Natural killer cell treated with Interleukin-12 subunit alpha and Interleukin-12 subunit beta and Interleukin-15 and Interleukin-18, amount 100 ng/mL, for 72 hours (primary cell): ENCODE results near the gene NPAP1. TPM values are rescaled to one million over a fixed set of nuclear protein-coding genes. Genes with fewer than 3 reads are reported as not detected.
"Not testable (repeated sequence)": the region's sequence is repeated elsewhere in the genome, so short reads cannot be mapped to it uniquely, and the experiment has no call there.

Experiments used
- ATAC-seq, 2 donors: fragments of 150-1000 bp; cut with Tn5 transposase in 1 of 2; sonication (Bioruptor Pico), chemical (Tn5 transposase) in 1 of 2; 2 replicates each; pipeline ENCODE4 v1.10.0; 2021
- DNase-seq: peaks from one replicate; pipeline ENCODE4 v3.0.0; 2022; ENCODE audit warnings: low spot score
- H3K27ac Mint-ChIP-seq, 2 donors: 1 replicate in 1 of 2; 2 replicates in 1 of 2; pipeline ENCODE4 v1.8.0; 2022; ENCODE audit warnings: mixed read lengths in 2 of 2, mild to moderate bottlenecking in 1 of 2, moderate library complexity in 1 of 2
- H3K27me3 Mint-ChIP-seq, 2 donors: 1 replicate in 1 of 2; 2 replicates in 1 of 2; pipeline ENCODE4 v1.8.0; 2022; ENCODE audit warnings: mixed read lengths in 2 of 2
- H3K36me3 Mint-ChIP-seq: one replicate; pipeline ENCODE4 v1.8.0; 2022; ENCODE audit warnings: mixed read lengths
- H3K4me1 Mint-ChIP-seq, 2 donors: 1 replicate in 1 of 2; 2 replicates in 1 of 2; pipeline ENCODE4 v1.8.0; 2022; ENCODE audit warnings: low read depth in 2 of 2, mixed read lengths in 2 of 2, mild to moderate bottlenecking in 1 of 2
- H3K4me3 Mint-ChIP-seq: one replicate; pipeline ENCODE4 v1.8.0; 2022; ENCODE audit warnings: mixed read lengths
- H3K9me3 Mint-ChIP-seq: 2 replicates; pipeline ENCODE4 v1.8.0; 2022; ENCODE audit warnings: mixed read lengths
- total RNA-seq, 2 donors: library from RNA; stranded (reverse); gene quantifications; one replicate each; pipeline ENCODE4 v1.2.3, GENCODE V29; 2022

The NPAP1 gene
- total RNA-seq: not detected

GRCh38 chr15:24675332-24676144, at the start of gene NPAP1:
Gene NPAP1, plus strand, starts transcription at chr15:24675775. Its CDS starts 93 bp downstream, at chr15:24675868.
- DNase-seq (peak; percentile 61), ATAC-seq (peak in 1 of 2 donors; percentile 33)
- Mint-ChIP-seq H3K27me3 (no peaks in the 10 kb centered on the region), H3K9me3 (peaks cover 11% of the 10 kb centered on the region), H3K27ac (no peak within 1 kb of the TSS), H3K4me3 (no peak within 1 kb of the TSS), H3K4me1 (no peaks in the 10 kb centered on the region), H3K36me3 (peaks cover 9% of the 10 kb centered on the region)

GRCh38 chr15:24627443-24627842, 48.1 kb upstream of the NPAP1 start:
- Mint-ChIP-seq H3K9me3 (peaks cover 20% of the 10 kb centered on the region), H3K4me1 (no peaks in the 10 kb centered on the region), H3K27ac (no peak overlapping the region), H3K36me3 (peaks cover 10% of the 10 kb centered on the region), H3K27me3 (no peaks in the 10 kb centered on the region), H3K4me3 (no peak overlapping the region)
- DNase-seq: no peak
- ATAC-seq: no peak

GRCh38 chr15:24633082-24633481, 42.5 kb upstream of the NPAP1 start:
- H3K4me1 Mint-ChIP-seq: no peaks in the 10 kb centered on the region
- no peaks in the 10 kb centered on the region for H3K27me3 Mint-ChIP-seq
- peaks cover 20% of the 10 kb centered on the region for H3K36me3 Mint-ChIP-seq
- no peak overlapping the region for H3K4me3 Mint-ChIP-seq
- H3K27ac Mint-ChIP-seq: no peak overlapping the region
- H3K9me3 Mint-ChIP-seq: peaks cover 24% of the 10 kb centered on the region
- no peak for ATAC-seq
- no peak for DNase-seq

- not testable (repeated sequence) for H3K4me1 Mint-ChIP-seq, H3K27ac Mint-ChIP-seq, DNase-seq, ATAC-seq, H3K4me3 Mint-ChIP-seq, H3K27me3 Mint-ChIP-seq
- peaks cover 16% of the 10 kb centered on the region for H3K36me3 Mint-ChIP-seq
- peaks cover 30% of the 10 kb centered on the region for H3K9me3 Mint-ChIP-seq
Measured at GRCh38 chr15:24639412-24639811, 36.2 kb upstream of the NPAP1 start.

GRCh38 chr15:24645627-24646026, 29.9 kb upstream of the NPAP1 start:
- no peaks in the 10 kb centered on the region for H3K27me3 Mint-ChIP-seq
- ATAC-seq: no peak
- DNase-seq: no peak
- H3K36me3 Mint-ChIP-seq: peaks cover 5% of the 10 kb centered on the region
- no peak overlapping the region for H3K27ac Mint-ChIP-seq
- peaks cover 26% of the 10 kb centered on the region for H3K9me3 Mint-ChIP-seq
- H3K4me1 Mint-ChIP-seq: no peaks in the 10 kb centered on the region
- H3K4me3 Mint-ChIP-seq: no peak overlapping the region

GRCh38 chr15:24659622-24660021, 16.0 kb upstream of the NPAP1 start:
- ATAC-seq (no peak), DNase-seq (no peak)
- Mint-ChIP-seq H3K4me3 (no peak overlapping the region), H3K27ac (no peak overlapping the region), H3K36me3 (no peaks in the 10 kb centered on the region), H3K4me1 (no peaks in the 10 kb centered on the region), H3K9me3 (peaks cover 22% of the 10 kb centered on the region), H3K27me3 (no peaks in the 10 kb centered on the region)

DNA sequence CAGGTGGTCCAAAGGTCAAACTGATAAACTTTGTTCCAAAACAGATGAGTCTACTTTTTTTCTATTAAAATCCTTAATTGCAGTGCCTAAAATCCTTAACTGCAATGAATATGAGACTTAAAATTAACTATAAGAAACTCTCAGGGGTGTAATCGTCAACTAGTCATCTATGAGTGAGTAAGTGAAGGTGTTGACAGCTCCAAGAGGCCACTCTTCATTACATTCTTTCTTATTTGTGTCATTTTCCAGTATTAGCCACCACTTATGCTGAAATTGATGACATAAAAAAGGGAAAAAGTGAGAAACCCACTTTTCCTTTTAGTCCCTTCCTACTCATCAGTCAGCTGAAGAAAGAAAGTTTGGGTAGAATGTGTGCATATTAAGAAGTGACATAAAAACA, 12.6 kb upstream of the NPAP1 start:
- Mint-ChIP-seq H3K4me1 (no peaks in the 10 kb centered on the region), H3K36me3 (no peaks in the 10 kb centered on the region), H3K4me3 (no peak overlapping the region), H3K27me3 (no peaks in the 10 kb centered on the region), H3K27ac (no peak overlapping the region), H3K9me3 (peaks cover 21% of the 10 kb centered on the region)
- DNase-seq (no peak), ATAC-seq (no peak)

GRCh38 chr15:24676431-24676830, 856 bp downstream of the NPAP1 start:
- H3K4me1 Mint-ChIP-seq: no peaks in the 10 kb centered on the region
- no peaks in the 10 kb centered on the region for H3K27me3 Mint-ChIP-seq
- no peak overlapping the region for H3K4me3 Mint-ChIP-seq
- H3K36me3 Mint-ChIP-seq: peaks cover 9% of the 10 kb centered on the region
- no peak for DNase-seq
- no peak for ATAC-seq
- no peak overlapping the region for H3K27ac Mint-ChIP-seq
- peaks cover 18% of the 10 kb centered on the region for H3K9me3 Mint-ChIP-seq

DNA sequence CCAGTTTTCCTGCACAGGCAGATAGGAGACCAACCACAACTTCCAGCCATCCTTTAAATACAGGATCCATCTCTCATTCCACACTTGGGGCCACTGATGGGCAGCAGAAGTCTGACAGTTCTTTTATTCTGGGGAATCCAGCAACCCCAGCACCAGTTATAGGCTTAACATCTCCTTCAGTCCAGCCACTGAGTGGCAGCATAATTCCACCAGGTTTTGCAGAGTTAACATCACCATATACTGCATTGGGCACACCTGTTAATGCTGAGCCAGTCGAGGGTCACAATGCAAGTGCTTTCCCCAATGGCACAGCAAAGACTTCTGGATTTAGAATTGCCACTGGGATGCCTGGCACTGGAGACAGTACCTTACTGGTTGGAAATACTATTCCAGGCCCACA, 2.9 kb downstream of the NPAP1 start:
- no peaks in the 10 kb centered on the region for H3K4me1 Mint-ChIP-seq
- no peak overlapping the region for H3K27ac Mint-ChIP-seq
- DNase-seq (no peak), ATAC-seq (no peak)
- peaks cover 18% of the 10 kb centered on the region for H3K9me3 Mint-ChIP-seq
- no peak overlapping the region for H3K4me3 Mint-ChIP-seq
- no peaks in the 10 kb centered on the region for H3K27me3 Mint-ChIP-seq
- H3K36me3 Mint-ChIP-seq: peaks cover 9% of the 10 kb centered on the region

DNA sequence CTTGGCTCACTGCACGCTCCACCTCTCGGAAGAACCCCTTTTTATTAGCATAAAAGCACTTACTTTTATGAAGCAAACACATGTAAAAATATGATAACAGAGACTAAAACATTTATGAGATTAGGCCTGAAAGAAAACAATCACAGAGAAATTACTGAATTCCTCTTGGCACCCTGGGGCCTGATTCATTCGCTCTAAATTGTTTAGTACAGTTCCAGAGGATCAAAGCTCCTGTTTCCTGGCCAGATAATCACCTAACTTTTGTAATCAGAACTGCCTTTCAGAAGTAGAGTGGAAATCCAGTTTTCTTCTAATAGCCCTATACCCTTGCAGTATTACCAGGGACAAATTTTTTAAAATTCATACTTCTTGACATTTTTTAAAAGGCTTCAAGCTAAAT, 6.4 kb downstream of the NPAP1 start:
- Mint-ChIP-seq H3K4me3 (no peak overlapping the region), H3K9me3 (peaks cover 30% of the 10 kb centered on the region), H3K27me3 (no peaks in the 10 kb centered on the region), H3K36me3 (peaks cover 9% of the 10 kb centered on the region), H3K4me1 (no peaks in the 10 kb centered on the region), H3K27ac (no peak overlapping the region)
- no peak for DNase-seq
- no peak for ATAC-seq

- not testable (repeated sequence) for H3K36me3 Mint-ChIP-seq, H3K4me3 Mint-ChIP-seq, H3K27ac Mint-ChIP-seq
Measured at GRCh38 chr15:24682905-24683304, 7.3 kb downstream of the NPAP1 start.

DNA sequence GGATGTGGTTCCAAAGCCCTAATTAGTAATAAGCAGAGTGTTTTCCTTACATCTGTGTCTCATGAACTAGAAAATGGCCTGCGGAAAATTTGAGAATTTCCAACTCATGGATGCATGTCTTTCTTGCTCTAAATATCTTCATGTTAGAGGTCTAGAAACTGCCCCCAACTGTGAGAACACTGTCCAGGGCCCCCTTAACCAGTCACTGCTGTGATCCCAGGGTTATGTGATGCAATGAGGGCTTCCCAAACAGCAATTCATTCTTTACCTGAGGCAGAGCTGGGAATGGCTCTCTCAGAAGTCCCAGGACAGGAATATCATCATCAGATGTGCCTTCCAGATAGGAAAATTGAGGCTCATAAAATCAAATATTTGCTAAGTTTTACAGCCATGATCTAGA, 8.2 kb downstream of the NPAP1 start:
- DNase-seq: no peak

More at GRCh38 chr15:24682905-24683304, 7.3 kb downstream of the NPAP1 start:
- DNase-seq, ATAC-seq, H3K27me3 Mint-ChIP-seq, H3K4me1 Mint-ChIP-seq: not testable (repeated sequence)
- H3K9me3 Mint-ChIP-seq: peaks cover 23% of the 10 kb centered on the region

DNA sequence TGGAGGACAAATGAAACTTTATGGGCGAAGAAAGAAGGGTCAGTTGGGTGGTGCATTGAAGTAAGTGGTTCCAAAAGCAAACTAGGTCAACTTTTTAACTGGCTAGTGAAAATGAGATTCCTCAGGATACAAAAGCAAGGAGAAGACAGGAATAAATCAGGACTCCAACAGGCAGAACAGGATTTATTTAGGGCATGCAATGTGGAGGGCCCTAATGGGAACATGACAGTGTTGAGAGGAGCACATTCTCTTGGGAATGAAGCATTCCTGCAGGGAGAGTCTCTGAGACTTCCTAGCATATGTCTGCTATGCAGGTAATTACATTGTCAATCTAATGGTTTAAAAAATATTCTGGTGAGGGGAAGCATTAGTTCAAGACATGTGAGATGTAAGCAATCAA, 8.7 kb downstream of the NPAP1 start:
- peaks cover 23% of the 10 kb centered on the region for H3K9me3 Mint-ChIP-seq
- no peak for DNase-seq
- H3K36me3 Mint-ChIP-seq: no peaks in the 10 kb centered on the region
- no peaks in the 10 kb centered on the region for H3K27me3 Mint-ChIP-seq
- no peaks in the 10 kb centered on the region for H3K4me1 Mint-ChIP-seq
- no peak for ATAC-seq
- no peak overlapping the region for H3K27ac Mint-ChIP-seq
- no peak overlapping the region for H3K4me3 Mint-ChIP-seq

More for the DNA sequence above, 8.2 kb downstream of the NPAP1 start:
- Mint-ChIP-seq H3K27ac (no peak overlapping the region), H3K4me3 (no peak overlapping the region), H3K4me1 (no peaks in the 10 kb centered on the region), H3K36me3 (no peaks in the 10 kb centered on the region), H3K27me3 (no peaks in the 10 kb centered on the region), H3K9me3 (peaks cover 23% of the 10 kb centered on the region)
- ATAC-seq: no peak

GRCh38 chr15:24696201-24696600, 20.6 kb downstream of the NPAP1 start:
- Mint-ChIP-seq H3K27ac (no peak overlapping the region), H3K27me3 (no peaks in the 10 kb centered on the region), H3K4me1 (no peaks in the 10 kb centered on the region), H3K4me3 (no peak overlapping the region), H3K9me3 (peaks cover 5% of the 10 kb centered on the region), H3K36me3 (no peaks in the 10 kb centered on the region)
- ATAC-seq: no peak
- DNase-seq: no peak

DNA sequence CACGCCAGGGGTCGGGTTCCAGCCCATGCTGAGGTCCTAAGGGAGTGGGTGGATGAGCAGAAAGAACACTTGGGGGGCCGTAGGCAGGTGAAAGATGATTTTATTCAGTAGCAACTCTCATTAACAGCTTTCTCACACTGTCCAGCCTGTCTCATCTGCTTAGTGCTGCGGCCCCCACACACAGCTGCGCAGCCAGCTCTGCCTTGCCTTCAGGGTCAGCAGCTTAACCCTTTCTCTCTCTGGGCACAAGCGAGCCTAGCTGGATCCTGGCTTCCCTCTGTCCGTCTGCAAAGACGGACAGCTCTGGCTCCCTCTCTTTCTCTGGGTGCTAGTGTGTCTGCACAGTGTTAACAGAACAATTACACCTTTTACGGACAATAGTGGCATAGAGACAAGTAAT, 21.3 kb downstream of the NPAP1 start:
- peaks cover 5% of the 10 kb centered on the region for H3K9me3 Mint-ChIP-seq
- DNase-seq: no peak

More for the DNA sequence above, 21.3 kb downstream of the NPAP1 start:
- Mint-ChIP-seq H3K27ac (no peak overlapping the region), H3K36me3 (no peaks in the 10 kb centered on the region), H3K4me1 (no peaks in the 10 kb centered on the region), H3K27me3 (no peaks in the 10 kb centered on the region), H3K4me3 (no peak overlapping the region)
- no peak for ATAC-seq
